ENCODE data around the gene HBS1L.

- no peak for TF ChIP-seq POLR2A (IDR thresholded peaks at IDR 0.05; ENCODE audit: low read depth, low read length)
- TF ChIP-seq TAF1 (IDR thresholded peaks at IDR 0.05; ENCODE audit: low read depth, low read length) = no peak
- no peak for TF ChIP-seq POLR2AphosphoS5 (IDR thresholded peaks at IDR 0.05; ENCODE audit: low read depth, low read length)
- no peak for TF ChIP-seq POU2F2 (IDR thresholded peaks at IDR 0.05; ENCODE audit: low read depth, low read length)
- no peak for TF ChIP-seq SPI1 (IDR thresholded peaks at IDR 0.05; ENCODE audit: low read depth, low read length)
- TF ChIP-seq PAX5 (IDR thresholded peaks at IDR 0.05; ENCODE audit: insufficient read depth, low read length, severe bottlenecking) = no peak
These were observed 124.2 kb downstream of the HBS1L start for GRCh38 chr6:134930463-134930862.
